ENCODE data around the gene RBFOX1. TPM values are rescaled to one million over a fixed set of nuclear protein-coding genes. Genes with fewer than 3 reads are reported as not detected.

RBFOX1 gene
- total RNA-seq, 2 donors from 2014 or later, result 1.6 to 2.6 TPM

GRCh38 chr16:7596308-7596707 lies 263.7 kb downstream of the RBFOX1 start:
- no peaks in the 10 kb centered on the region for H3K27me3 ChIP-seq
- no peak overlapping the region for H3K9ac ChIP-seq (ENCODE audit: low read depth in 2 of 2, low read length in 2 of 2)
- no peak overlapping the region for H3K27ac ChIP-seq
- no peak for TF ChIP-seq CTCF (IDR thresholded peaks at IDR 0.05)
- no peaks in the 10 kb centered on the region for H3K36me3 ChIP-seq
- DNase-seq, result no peak
- no peaks in the 10 kb centered on the region for H3K4me1 ChIP-seq
- no peak overlapping the region for H3K4me3 ChIP-seq
- no peaks in the 10 kb centered on the region for H3K9me3 ChIP-seq
- intact Hi-C loops (cut with DNase I), result no loop called here

- Histone ChIP-seq H3K27me3 (no peaks in the 10 kb centered on the region), H3K27ac (no peak overlapping the region), H3K4me1 (no peaks in the 10 kb centered on the region), H3K4me3 (no peak overlapping the region), H3K9me3 (no peaks in the 10 kb centered on the region), H3K9ac (ENCODE audit: low read depth in 2 of 2, low read length in 2 of 2) (no peak overlapping the region), H3K36me3 (no peaks in the 10 kb centered on the region)
- intact Hi-C loops (cut with DNase I), result no loop called here
- no peak for DNase-seq
- no peak for TF ChIP-seq CTCF (IDR thresholded peaks at IDR 0.05)
Observed at GRCh38 chr16:7597677-7598076, 265.0 kb downstream of the RBFOX1 start.

DNA sequence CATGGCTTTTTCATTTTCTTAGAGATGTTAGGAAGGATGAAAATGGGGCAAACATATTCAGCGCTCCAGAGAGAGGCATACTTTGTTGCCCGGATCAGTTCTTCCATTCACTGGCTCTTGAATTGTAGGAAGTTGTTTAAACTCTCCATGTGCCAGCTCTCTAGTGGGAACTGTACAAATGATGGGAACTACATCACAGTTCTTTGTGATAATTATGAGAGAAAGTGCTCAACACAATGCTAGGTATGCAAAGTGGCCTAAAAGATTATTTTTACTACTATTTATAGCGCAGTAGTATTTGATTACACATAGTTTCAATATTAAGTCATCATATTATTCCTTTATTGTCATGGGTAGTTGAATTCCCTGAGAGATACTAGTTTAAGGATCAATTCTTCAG lies 268.5 kb downstream of the RBFOX1 start:
- intact Hi-C loops (cut with DNase I), result no loop called here
- no peaks in the 10 kb centered on the region for H3K36me3 ChIP-seq
- H3K9me3 ChIP-seq, result no peaks in the 10 kb centered on the region
- H3K9ac ChIP-seq (ENCODE audit: low read depth in 2 of 2, low read length in 2 of 2), result no peak overlapping the region
- no peaks in the 10 kb centered on the region for H3K4me1 ChIP-seq
- no peaks in the 10 kb centered on the region for H3K27me3 ChIP-seq
- H3K27ac ChIP-seq, result no peak overlapping the region
- TF ChIP-seq CTCF (IDR thresholded peaks at IDR 0.05), result no peak
- H3K4me3 ChIP-seq, result no peak overlapping the region
- DNase-seq, result no peak

DNA sequence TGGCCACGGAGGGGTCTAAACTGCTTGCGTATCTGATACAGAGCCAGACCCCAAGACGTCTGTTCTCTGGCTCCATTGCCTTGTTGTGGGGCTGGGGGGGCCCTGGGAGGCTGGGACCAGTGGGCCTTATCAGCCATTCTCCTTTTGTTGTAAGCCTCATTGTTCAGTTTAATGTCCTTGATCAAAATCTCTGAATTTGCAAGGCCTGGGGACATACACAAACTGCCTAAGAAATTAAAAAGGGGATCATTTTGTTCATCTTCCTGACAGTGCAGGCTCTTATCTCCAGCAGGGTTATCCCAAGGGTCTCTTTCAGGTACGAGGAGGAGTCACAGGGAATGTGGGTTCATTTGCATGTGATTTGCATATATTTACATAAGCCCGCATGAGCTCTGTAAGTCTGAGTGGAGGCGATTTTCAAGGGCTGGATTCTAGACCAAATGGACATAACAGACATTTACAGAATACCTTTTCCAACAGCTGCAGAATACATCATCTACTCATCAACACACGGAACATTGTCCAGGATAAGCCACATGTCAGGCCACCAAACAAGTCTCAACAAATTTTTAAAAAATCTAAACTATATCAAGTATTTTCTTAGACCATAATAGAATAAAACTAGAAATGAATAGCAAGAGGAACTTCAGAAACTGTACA lies 269.8 kb downstream of the RBFOX1 start:
- Histone ChIP-seq H3K4me1 (no peaks in the 10 kb centered on the region), H3K36me3 (no peaks in the 10 kb centered on the region), H3K9ac (ENCODE audit: low read depth in 2 of 2, low read length in 2 of 2) (no peak overlapping the region), H3K4me3 (no peak overlapping the region), H3K27me3 (no peaks in the 10 kb centered on the region), H3K9me3 (no peaks in the 10 kb centered on the region), H3K27ac (no peak overlapping the region)
- no peak for DNase-seq
- intact Hi-C loops (cut with DNase I), result no loop called here
- no peak for TF ChIP-seq CTCF (IDR thresholded peaks at IDR 0.05)

DNA sequence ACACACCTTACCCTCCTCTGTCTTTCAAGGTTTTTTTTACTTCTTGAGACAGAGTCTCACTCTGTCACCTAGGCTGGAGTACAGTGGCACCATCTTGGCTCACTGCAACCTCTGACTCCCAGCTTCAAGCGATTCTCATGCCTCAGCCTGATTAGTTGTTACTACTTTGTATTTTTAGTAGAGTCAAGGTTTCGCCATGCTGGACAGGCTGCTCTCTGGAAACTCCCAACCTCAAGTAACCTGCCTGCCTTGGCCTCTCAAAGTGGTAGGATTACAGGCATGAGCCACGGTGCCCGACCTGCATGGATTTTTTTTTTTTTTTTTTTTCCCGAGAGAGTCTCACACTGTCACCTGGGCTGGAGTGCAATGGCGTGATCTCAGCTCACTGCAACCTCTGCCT lies 273.2 kb downstream of the RBFOX1 start:
- Histone ChIP-seq H3K9ac (ENCODE audit: low read depth in 2 of 2, low read length in 2 of 2) (no peak overlapping the region), H3K27me3 (no peaks in the 10 kb centered on the region), H3K9me3 (no peaks in the 10 kb centered on the region), H3K4me1 (no peaks in the 10 kb centered on the region), H3K36me3 (no peaks in the 10 kb centered on the region), H3K27ac (no peak overlapping the region), H3K4me3 (no peak overlapping the region)
- no peak for TF ChIP-seq CTCF (IDR thresholded peaks at IDR 0.05)
- intact Hi-C loops (cut with DNase I), result no loop called here
- DNase-seq, result no peak

Measured in colonic mucosa (tissue), 4 donors.